ENCODE results near the gene CCDC88A.

The CCDC88A gene

DNA sequence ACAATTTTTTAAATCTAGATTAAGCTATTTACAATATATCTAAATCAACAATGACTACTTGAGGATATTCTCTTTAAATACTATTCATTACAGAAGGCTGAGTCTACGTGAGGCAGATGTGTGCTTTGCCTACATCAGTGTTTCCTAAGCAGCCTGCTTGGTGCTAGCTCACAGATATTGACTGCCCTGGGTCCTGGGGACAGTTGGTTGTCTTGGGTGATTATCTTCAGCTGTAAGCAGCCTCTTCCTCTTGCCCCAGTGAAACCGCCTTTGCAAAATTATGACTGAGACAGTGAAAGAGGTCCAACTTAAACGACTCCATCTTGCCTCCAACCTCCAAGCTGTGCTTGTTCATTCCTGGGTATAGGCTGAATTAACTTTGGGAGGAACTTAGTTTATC is 39.6 kb upstream of the CCDC88A start:
- Histone ChIP-seq H2AFZ (ENCODE audit: low read depth, low read length) (no peak overlapping the region), H2BK12ac (ENCODE audit: low read length in 2 of 2) (no peak overlapping the region), H3K27me3 (ENCODE audit: control insufficient read depth in 1 of 2, insufficient read depth in 1 of 2, low read length in 2 of 2) (no peaks in the 10 kb centered on the region), H3K4me3 (ENCODE audit: insufficient read depth in 1 of 2, low read depth in 1 of 2, low read length in 2 of 2) (no peak overlapping the region), H3K4me2 (ENCODE audit: low read length, poor library complexity, severe bottlenecking) (no peak overlapping the region), H3K23ac (ENCODE audit: low read length in 2 of 2) (no peak overlapping the region), H3K4ac (ENCODE audit: low read depth in 1 of 2, low read length in 2 of 2) (no peak overlapping the region), H3K9me3 (ENCODE audit: control insufficient read depth, low read length) (no peaks in the 10 kb centered on the region), H3K79me1 (replicated peaks; ENCODE audit: low read length, poor library complexity, severe bottlenecking) (no peaks in the 10 kb centered on the region), H2AK5ac (ENCODE audit: low read length, severe bottlenecking) (no peak overlapping the region), H3K27ac (ENCODE audit: low read length, poor library complexity, severe bottlenecking) (no peak overlapping the region), H3K9ac (ENCODE audit: low read length) (no peak overlapping the region), H3K14ac (ENCODE audit: low read length in 2 of 2) (no peak overlapping the region), H3K4me1 (ENCODE audit: control insufficient read depth, insufficient read depth, low read depth, low read length) (no peaks in the 10 kb centered on the region), H3K18ac (ENCODE audit: low read depth in 1 of 2, low read length in 2 of 2) (no peak overlapping the region), H4K91ac (ENCODE audit: low read length) (no peak overlapping the region), H4K8ac (ENCODE audit: low read length) (no peak overlapping the region), H3K36me3 (ENCODE audit: control insufficient read depth in 1 of 2, insufficient read depth in 2 of 2, low read depth in 1 of 2, low read length in 2 of 2) (no peaks in the 10 kb centered on the region), H2BK120ac (ENCODE audit: low read depth, low read length) (no peak overlapping the region), H2BK5ac (ENCODE audit: low read depth, low read length, poor library complexity, severe bottlenecking) (no peak overlapping the region), H2BK15ac (ENCODE audit: low read depth, poor library complexity, severe bottlenecking) (no peak overlapping the region)
- WGBS: 100% methylated on average over 1 of the region's 3 CpGs
- DNase-seq: no peak

DNA sequence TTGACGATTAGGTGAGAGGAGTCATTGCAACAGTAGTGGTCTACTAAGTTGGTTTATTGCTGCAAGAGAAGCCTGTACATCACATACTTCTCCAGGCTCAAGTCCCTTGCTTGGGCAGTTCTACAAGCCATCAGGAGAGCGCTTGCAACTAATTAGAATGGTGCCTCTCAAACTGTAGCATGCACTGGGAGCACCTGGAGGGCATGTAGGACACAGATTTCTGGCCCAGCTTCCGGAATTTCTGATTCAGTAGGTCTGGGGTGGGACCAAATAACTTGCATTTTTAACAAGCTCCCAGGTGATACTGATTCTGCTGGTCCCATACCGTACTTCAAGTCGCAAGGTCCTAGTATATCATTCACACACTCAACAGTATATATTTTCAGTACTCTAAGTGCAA is 34.5 kb upstream of the CCDC88A start:
- Histone ChIP-seq H3K27ac (ENCODE audit: low read length, poor library complexity, severe bottlenecking) (no peak overlapping the region), H3K9ac (ENCODE audit: low read length) (no peak overlapping the region), H3K27me3 (ENCODE audit: control insufficient read depth in 1 of 2, insufficient read depth in 1 of 2, low read length in 2 of 2) (no peaks in the 10 kb centered on the region), H2BK12ac (ENCODE audit: low read length in 2 of 2) (no peak overlapping the region), H4K91ac (ENCODE audit: low read length) (no peak overlapping the region), H2AFZ (ENCODE audit: low read depth, low read length) (no peak overlapping the region), H2BK120ac (ENCODE audit: low read depth, low read length) (no peak overlapping the region), H3K36me3 (ENCODE audit: control insufficient read depth in 1 of 2, insufficient read depth in 2 of 2, low read depth in 1 of 2, low read length in 2 of 2) (no peaks in the 10 kb centered on the region), H3K79me1 (replicated peaks; ENCODE audit: low read length, poor library complexity, severe bottlenecking) (no peaks in the 10 kb centered on the region), H3K14ac (ENCODE audit: low read length in 2 of 2) (no peak overlapping the region), H3K4ac (ENCODE audit: low read depth in 1 of 2, low read length in 2 of 2) (no peak overlapping the region), H4K8ac (ENCODE audit: low read length) (no peak overlapping the region), H3K18ac (ENCODE audit: low read depth in 1 of 2, low read length in 2 of 2) (no peak overlapping the region), H3K9me3 (ENCODE audit: control insufficient read depth, low read length) (no peaks in the 10 kb centered on the region), H3K4me1 (ENCODE audit: control insufficient read depth, insufficient read depth, low read depth, low read length) (no peaks in the 10 kb centered on the region), H3K23ac (ENCODE audit: low read length in 2 of 2) (no peak overlapping the region), H2AK5ac (ENCODE audit: low read length, severe bottlenecking) (no peak overlapping the region), H3K4me2 (ENCODE audit: low read length, poor library complexity, severe bottlenecking) (no peak overlapping the region), H2BK5ac (ENCODE audit: low read depth, low read length, poor library complexity, severe bottlenecking) (no peak overlapping the region), H3K4me3 (ENCODE audit: insufficient read depth in 1 of 2, low read depth in 1 of 2, low read length in 2 of 2) (no peak overlapping the region), H2BK15ac (ENCODE audit: low read depth, poor library complexity, severe bottlenecking) (no peak overlapping the region)
- no peak for DNase-seq
- 91% methylated on average over 5 of the region's 5 CpGs for WGBS

DNA sequence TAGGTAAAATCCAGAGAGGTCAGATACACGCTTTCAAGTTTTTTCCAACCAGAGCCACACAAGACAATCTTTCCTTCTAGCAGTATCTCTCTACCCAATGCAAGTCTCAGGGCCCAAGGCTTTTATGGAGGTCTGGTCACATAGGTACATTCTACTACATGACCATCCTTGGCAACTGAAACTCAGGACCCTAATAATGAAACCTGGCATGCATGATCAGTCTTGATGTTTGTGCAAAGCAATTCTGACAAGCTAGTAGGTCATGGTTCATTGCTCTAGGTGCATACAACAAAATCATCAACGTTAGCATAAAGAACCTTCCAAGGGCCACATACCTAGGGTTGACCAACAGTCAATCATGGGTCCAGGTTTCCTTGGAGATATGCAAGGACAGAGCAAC is 33.2 kb upstream of the CCDC88A start:
- 97% methylated on average over 2 of the region's 2 CpGs for WGBS
- H3K27ac ChIP-seq (ENCODE audit: low read length, poor library complexity, severe bottlenecking): no peak overlapping the region
- H3K9me3 ChIP-seq (ENCODE audit: control insufficient read depth, low read length): no peaks in the 10 kb centered on the region
- H3K18ac ChIP-seq (ENCODE audit: low read depth in 1 of 2, low read length in 2 of 2): no peak overlapping the region
- no peak overlapping the region for H2BK120ac ChIP-seq (ENCODE audit: low read depth, low read length)
- H4K91ac ChIP-seq (ENCODE audit: low read length): no peak overlapping the region
- no peak overlapping the region for H3K14ac ChIP-seq (ENCODE audit: low read length in 2 of 2)
- H3K27me3 ChIP-seq (ENCODE audit: control insufficient read depth in 1 of 2, insufficient read depth in 1 of 2, low read length in 2 of 2): no peaks in the 10 kb centered on the region
- no peak overlapping the region for H3K9ac ChIP-seq (ENCODE audit: low read length)
- H3K79me1 ChIP-seq (replicated peaks; ENCODE audit: low read length, poor library complexity, severe bottlenecking): no peaks in the 10 kb centered on the region
- H2AK5ac ChIP-seq (ENCODE audit: low read length, severe bottlenecking): no peak overlapping the region
- H3K4me2 ChIP-seq (ENCODE audit: low read length, poor library complexity, severe bottlenecking): no peak overlapping the region
- H3K23ac ChIP-seq (ENCODE audit: low read length in 2 of 2): no peak overlapping the region
- no peak for DNase-seq
- no peaks in the 10 kb centered on the region for H3K4me1 ChIP-seq (ENCODE audit: control insufficient read depth, insufficient read depth, low read depth, low read length)
- no peak overlapping the region for H2BK15ac ChIP-seq (ENCODE audit: low read depth, poor library complexity, severe bottlenecking)
- H3K4me3 ChIP-seq (ENCODE audit: insufficient read depth in 1 of 2, low read depth in 1 of 2, low read length in 2 of 2): no peak overlapping the region
- H2AFZ ChIP-seq (ENCODE audit: low read depth, low read length): no peak overlapping the region
- H3K36me3 ChIP-seq (ENCODE audit: control insufficient read depth in 1 of 2, insufficient read depth in 2 of 2, low read depth in 1 of 2, low read length in 2 of 2): no peaks in the 10 kb centered on the region
- no peak overlapping the region for H2BK5ac ChIP-seq (ENCODE audit: low read depth, low read length, poor library complexity, severe bottlenecking)
- H3K4ac ChIP-seq (ENCODE audit: low read depth in 1 of 2, low read length in 2 of 2): no peak overlapping the region
- no peak overlapping the region for H2BK12ac ChIP-seq (ENCODE audit: low read length in 2 of 2)
- H4K8ac ChIP-seq (ENCODE audit: low read length): no peak overlapping the region

DNA sequence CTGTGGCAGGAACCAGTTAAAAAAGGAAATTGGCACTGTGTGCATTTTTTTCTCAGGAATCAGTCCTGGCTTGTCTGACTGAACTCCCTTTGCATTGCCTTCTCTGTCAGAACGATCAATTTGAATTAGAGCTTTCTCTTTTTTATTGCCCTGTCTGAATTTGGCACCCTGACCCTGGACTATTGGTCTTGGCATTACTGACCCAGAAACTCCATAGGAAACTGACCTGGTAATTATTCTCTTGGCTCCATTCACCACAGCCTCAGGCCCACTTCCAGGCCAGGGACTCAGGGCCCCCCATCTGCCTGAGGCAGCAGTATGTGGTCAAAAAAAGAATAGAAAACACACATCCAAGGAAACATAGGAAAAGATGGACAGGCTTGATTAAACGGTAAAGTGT is 32.0 kb upstream of the CCDC88A start:
- no peaks in the 10 kb centered on the region for H3K27me3 ChIP-seq (ENCODE audit: control insufficient read depth in 1 of 2, insufficient read depth in 1 of 2, low read length in 2 of 2)
- H3K27ac ChIP-seq (ENCODE audit: low read length, poor library complexity, severe bottlenecking): no peak overlapping the region

More for the DNA sequence above, 32.0 kb upstream of the CCDC88A start:
- no peaks in the 10 kb centered on the region for H3K79me1 ChIP-seq (replicated peaks; ENCODE audit: low read length, poor library complexity, severe bottlenecking)
- H3K4me2 ChIP-seq (ENCODE audit: low read length, poor library complexity, severe bottlenecking): no peak overlapping the region
- H4K91ac ChIP-seq (ENCODE audit: low read length): no peak overlapping the region
- no peak overlapping the region for H2BK5ac ChIP-seq (ENCODE audit: low read depth, low read length, poor library complexity, severe bottlenecking)
- H3K23ac ChIP-seq (ENCODE audit: low read length in 2 of 2): no peak overlapping the region
- no peak overlapping the region for H2BK15ac ChIP-seq (ENCODE audit: low read depth, poor library complexity, severe bottlenecking)
- no peak overlapping the region for H4K8ac ChIP-seq (ENCODE audit: low read length)
- H3K9me3 ChIP-seq (ENCODE audit: control insufficient read depth, low read length): no peaks in the 10 kb centered on the region
- H3K9ac ChIP-seq (ENCODE audit: low read length): no peak overlapping the region
- no peak overlapping the region for H2BK120ac ChIP-seq (ENCODE audit: low read depth, low read length)
- no peaks in the 10 kb centered on the region for H3K4me1 ChIP-seq (ENCODE audit: control insufficient read depth, insufficient read depth, low read depth, low read length)
- WGBS: 86% methylated on average over 1 of the region's 2 CpGs
- H3K4me3 ChIP-seq (ENCODE audit: insufficient read depth in 1 of 2, low read depth in 1 of 2, low read length in 2 of 2): no peak overlapping the region
- no peak overlapping the region for H3K4ac ChIP-seq (ENCODE audit: low read depth in 1 of 2, low read length in 2 of 2)
- no peak overlapping the region for H3K18ac ChIP-seq (ENCODE audit: low read depth in 1 of 2, low read length in 2 of 2)
- H2AFZ ChIP-seq (ENCODE audit: low read depth, low read length): no peak overlapping the region
- H3K14ac ChIP-seq (ENCODE audit: low read length in 2 of 2): no peak overlapping the region
- no peak for DNase-seq
- no peak overlapping the region for H2AK5ac ChIP-seq (ENCODE audit: low read length, severe bottlenecking)
- no peak overlapping the region for H2BK12ac ChIP-seq (ENCODE audit: low read length in 2 of 2)
- H3K36me3 ChIP-seq (ENCODE audit: control insufficient read depth in 1 of 2, insufficient read depth in 2 of 2, low read depth in 1 of 2, low read length in 2 of 2): no peaks in the 10 kb centered on the region
